HepG2 (cell line): ENCODE measurements around the gene CIB2.

Experiments used
- KLF9 ChIP-seq: IDR thresholded peaks from 2 replicates; pipeline ENCODE4 v1.6.1; 2016; ENCODE audit warnings: low read depth
- MAFK ChIP-seq, 2 experiments: IDR thresholded peaks in 1 of 2; conservative IDR thresholded peaks in 1 of 2; 2 replicates each; pipeline ENCODE4 v1.6.1; 2011; ENCODE audit warnings: improper control_type of control experiment in 2 of 2, low read length in 2 of 2
- ZNF121 ChIP-seq: sonication (generic); formaldehyde crosslinking; IDR thresholded peaks from 2 replicates; pipeline ENCODE4 v1.5.0; 2020; ENCODE audit warnings: mild to moderate bottlenecking, missing genetic modification reagents

- TF ChIP-seq KLF9 (CRISPR knock-in tag) (no peak), MAFK (conservative IDR thresholded peaks at IDR 0.05 in 1 of 2, IDR thresholded peaks at IDR 0.05 in 1 of 2; ENCODE audit: low read length in 2 of 2) (no peak), ZNF121 (no peak)
These were observed 30.4 kb downstream of the CIB2 start for GRCh38 chr15:78100886-78101285.
